AG10803 (cell line): Measurements from ENCODE around the gene KIT.
A peak's percentile ranks its signal among the peaks of the same experiment; 100 is the strongest.

Source experiments
- DNase-seq: peaks from one replicate; pipeline ENCODE4 v3.0.0; 2010; ENCODE audit warnings: low read depth
- H3K4me3 ChIP-seq: 2 replicates; pipeline ENCODE4 v1.5.1; 2011; ENCODE audit warnings: mild to moderate bottlenecking, low read length, control low read depth
- CTCF ChIP-seq: conservative IDR thresholded peaks from 2 replicates; pipeline ENCODE4 v1.5.1; 2011; ENCODE audit warnings: mild to moderate bottlenecking, low read length, control low read depth, inconsistent platforms

KIT gene

GRCh38 chr4:54742636-54743399, 85.1 kb downstream of the KIT start:
- H3K4me3 ChIP-seq: no peak overlapping the region
- DNase-seq: no peak
- no peak for TF ChIP-seq CTCF

GRCh38 chr4:54743562-54743961, 85.8 kb downstream of the KIT start:
- H3K4me3 ChIP-seq: no peak overlapping the region
- DNase-seq: no peak
- TF ChIP-seq CTCF: no peak

GRCh38 chr4:54744487-54744886, 86.7 kb downstream of the KIT start:
- TF ChIP-seq CTCF: no peak
- no peak for DNase-seq
- no peak overlapping the region for H3K4me3 ChIP-seq

GRCh38 chr4:54745031-54745770, 87.4 kb downstream of the KIT start:
- no peak for TF ChIP-seq CTCF
- peak; percentile 21 for DNase-seq
- H3K4me3 ChIP-seq: no peak overlapping the region

- DNase-seq: peak; percentile 80
- TF ChIP-seq CTCF: no peak
- no peak overlapping the region for H3K4me3 ChIP-seq
Measured at GRCh38 chr4:54746218-54746617, 88.5 kb downstream of the KIT start.

GRCh38 chr4:54750341-54750740, 92.6 kb downstream of the KIT start:
- no peak for TF ChIP-seq CTCF
- DNase-seq: no peak
- no peak overlapping the region for H3K4me3 ChIP-seq

GRCh38 chr4:54754394-54754793, 96.6 kb downstream of the KIT start:
- H3K4me3 ChIP-seq: no peak overlapping the region
- DNase-seq: peak; percentile 54
- no peak for TF ChIP-seq CTCF
